Measurements from ENCODE around the gene INO80B. TPM values are rescaled to one million over a fixed set of nuclear protein-coding genes. Genes with fewer than 3 reads are reported as not detected.
"Not testable (repeated sequence)": the region's sequence is repeated elsewhere in the genome, so short reads cannot be mapped to it uniquely, and the experiment has no call there.

Gene INO80B
- total and polyA plus RNA-seq, 2 of the 8 experiments (the other 6 are each of a cell fraction or from before 2014, with no cell fraction given): 3.9 to 18.5 TPM

DNA sequence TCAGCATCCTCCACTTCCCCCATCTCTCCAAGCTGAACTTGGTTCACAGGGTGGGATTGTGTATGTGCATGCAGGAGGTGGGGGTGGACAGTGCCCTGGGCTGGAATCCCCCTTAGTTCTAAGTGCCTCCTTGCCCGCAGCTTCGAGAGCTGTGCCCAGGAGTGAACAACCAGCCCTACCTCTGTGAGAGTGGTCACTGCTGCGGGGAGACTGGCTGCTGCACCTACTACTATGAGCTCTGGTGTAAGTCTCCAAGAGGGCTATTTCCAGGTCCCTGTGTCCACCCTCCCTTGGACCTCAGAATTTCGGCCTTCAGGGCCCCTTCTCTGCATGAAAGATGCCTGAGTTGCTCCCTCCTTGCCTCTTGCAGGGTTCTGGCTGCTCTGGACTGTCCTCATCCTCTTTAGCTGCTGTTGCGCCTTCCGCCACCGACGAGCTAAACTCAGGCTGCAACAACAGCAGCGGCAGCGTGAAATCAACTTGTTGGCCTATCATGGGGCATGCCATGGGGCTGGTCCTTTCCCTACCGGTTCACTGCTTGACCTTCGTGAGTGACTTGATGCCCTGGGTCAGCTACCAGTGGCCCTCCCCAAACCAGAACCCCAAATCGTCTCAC, 4.7 kb downstream of the INO80B start:
- H3K56ac ChIP-seq (replicated peaks; ENCODE audit: insufficient read length, low read depth, low read length); H2BK20ac ChIP-seq (ENCODE audit: low read length); H2AFZ ChIP-seq (ENCODE audit: low read length); H2BK15ac ChIP-seq (ENCODE audit: low read length); H3K27me3 ChIP-seq (replicated peaks in 1 of 4; ENCODE audit: control insufficient read depth in 3 of 4, extremely low read depth in 1 of 4, insufficient read depth in 3 of 4, low read length in 3 of 4); H3K9me3 ChIP-seq (ENCODE audit: insufficient read depth in 2 of 2, low read depth in 1 of 2, low read length in 1 of 2); H4K20me1 ChIP-seq (replicated peaks in 1 of 2; ENCODE audit: control insufficient read depth in 1 of 2, insufficient read depth in 2 of 2, low read length in 2 of 2); H3K27ac ChIP-seq (ENCODE audit: low read depth, low read length); H2BK12ac ChIP-seq (ENCODE audit: low read depth, low read length); DNase-seq (ENCODE audit: low read depth in 1 of 2, low spot score in 2 of 2); H4K5ac ChIP-seq (ENCODE audit: insufficient read length, low read depth, low read length); H4K91ac ChIP-seq (replicated peaks; ENCODE audit: insufficient read length, low read length); H3K4ac ChIP-seq (replicated peaks; ENCODE audit: insufficient read length, low read depth, low read length); FAIRE-seq; H3K18ac ChIP-seq (ENCODE audit: extremely low read depth, low read length); H4K8ac ChIP-seq (ENCODE audit: extremely low read depth, insufficient read depth, low read length); H3K23ac ChIP-seq (ENCODE audit: insufficient read length); H2BK120ac ChIP-seq (replicated peaks; ENCODE audit: low read depth, low read length); H3K79me1 ChIP-seq (ENCODE audit: low read depth, low read length); H3K14ac ChIP-seq (ENCODE audit: insufficient read length); H2AK5ac ChIP-seq (ENCODE audit: low read depth, low read length); H2BK5ac ChIP-seq (ENCODE audit: low read depth, low read length): not testable (repeated sequence)
- Histone ChIP-seq H3K23me2 (ENCODE audit: low read depth, low read length) (peaks cover 20% of the 10 kb centered on the region), H3K79me2 (ENCODE audit: control insufficient read depth in 1 of 2, insufficient read depth in 2 of 2, low read length in 2 of 2) (peaks cover 0 to 15% of the 10 kb centered on the region in 2 experiments; a peak in 1 of 4 replicates), H3K36me3 (ENCODE audit: control insufficient read depth in 2 of 4, insufficient read depth in 4 of 4, low read length in 3 of 4) (peaks cover 0 to 12% (median 2%) of the 10 kb centered on the region in 4 experiments; a peak in 4 of 8 replicates), H3K4me2 (ENCODE audit: insufficient read depth in 1 of 2, low read depth in 2 of 2, low read length in 2 of 2) (peak overlapping the region; percentile 86 to 91; a peak in 3 of 4 replicates), H3K4me1 (replicated peaks in 1 of 4; ENCODE audit: control insufficient read depth in 3 of 4, insufficient read depth in 4 of 4, low read length in 3 of 4) (peaks cover 0 to 10% (median 2%) of the 10 kb centered on the region in 4 experiments; a peak in 5 of 7 replicates), H3K9ac (replicated peaks in 1 of 4; ENCODE audit: extremely low read depth in 1 of 4, low read depth in 3 of 4, low read length in 3 of 4) (peak overlapping the region in 1 of 4 experiments; percentile 53; a peak in 2 of 7 replicates), H3K4me3 (ENCODE audit: extremely low read depth in 1 of 4, insufficient read depth in 2 of 4, low read depth in 3 of 4, low read length in 4 of 4) (peak overlapping the region in 2 of 4 experiments; percentile 98 to 99; a peak in 5 of 8 replicates)
- 92% methylated on average over 10 of the region's 13 CpGs; no CpG with 5 or more reads in 1 of the 2 experiments for WGBS, 2 experiments (ENCODE audit: extremely low coverage in 1 of 2, insufficient coverage in 1 of 2, insufficient read length in 1 of 2, insufficient replicate concordance in 2 of 2, low coverage in 1 of 2, low lambda C conversion rate in 2 of 2, missing lambda C conversion rate in 1 of 2)
- peak in 1 of 2 experiments; percentile 30; a peak in 1 of 3 replicates for TF ChIP-seq POLR2A (IDR thresholded peaks at IDR 0.05; ENCODE audit: control extremely low read depth in 1 of 2, low read depth in 2 of 2, low read length in 2 of 2)
- POLR2A ChIA-PET (ENCODE audit: partially characterized antibody): interaction anchor here (0.7 to 10.5 kb wide), 12 partner anchors 14 to 107 kb away, joined by 3 to 89 read pairs (median 4); partner anchors contain the start of genes C2orf81, CCDC142, MRPL53 and PCGF1
- CTCF ChIA-PET (ENCODE audit: partially characterized antibody): interaction anchor here (1.0 to 10.5 kb wide), 7 partner anchors 15 to 128 kb away, joined by 3 to 86 read pairs (median 4); partner anchors contain the start of genes CCDC142, MRPL53 and TTC31
